Epithelial cell of proximal tubule (primary cell): Measurements from ENCODE around the gene CAPZB. TPM values are rescaled to one million over a fixed set of nuclear protein-coding genes. Genes with fewer than 3 reads are reported as not detected.
A peak's percentile ranks its signal among the peaks of the same experiment; 100 is the strongest.

ENCODE experiments used
- DNase-seq: peaks from one replicate; pipeline ENCODE4 v3.0.0-alpha.2; 2011; ENCODE audit warnings: low read depth
- H3K4me3 ChIP-seq: 2 replicates; pipeline ENCODE4 v1.5.1; 2011; ENCODE audit warnings: low read depth, mild to moderate bottlenecking, low read length
- CTCF ChIP-seq: conservative IDR thresholded peaks from 2 replicates; pipeline ENCODE4 v1.5.1; 2012; ENCODE audit warnings: low read depth, mild to moderate bottlenecking, low read length
- total RNA-seq: library from RNA; depleted of rRNA; stranded (reverse); fragments of >200 nt; gene quantifications from 2 replicates; pipeline ENCODE4 v1.2.3, GENCODE V29; 2015

CAPZB gene
- total RNA-seq, 1 donor from 2014 or later, result 74.9 TPM

GRCh38 chr1:19377812-19378718 lies 107.3 kb downstream of the CAPZB start:
- H3K4me3 ChIP-seq, result no peak overlapping the region
- DNase-seq, result no peak
- no peak for TF ChIP-seq CTCF

GRCh38 chr1:19376428-19377372 lies 108.6 kb downstream of the CAPZB start:
- no peak for TF ChIP-seq CTCF
- no peak overlapping the region for H3K4me3 ChIP-seq
- no peak for DNase-seq

GRCh38 chr1:19375631-19376400 lies 109.5 kb downstream of the CAPZB start:
- H3K4me3 ChIP-seq, result no peak overlapping the region
- DNase-seq, result no peak
- TF ChIP-seq CTCF, result no peak

GRCh38 chr1:19374926-19375325 lies 110.4 kb downstream of the CAPZB start:
- TF ChIP-seq CTCF, result no peak

GRCh38 chr1:19374083-19374801 lies 111.1 kb downstream of the CAPZB start:
- peak; percentile 40 for TF ChIP-seq CTCF
- no peak for DNase-seq

More at GRCh38 chr1:19374926-19375325, 110.4 kb downstream of the CAPZB start:
- no peak overlapping the region for H3K4me3 ChIP-seq
- DNase-seq, result no peak

More at GRCh38 chr1:19374083-19374801, 111.1 kb downstream of the CAPZB start:
- no peak overlapping the region for H3K4me3 ChIP-seq
